Measurements from ENCODE around the gene ZDHHC18.
A peak's percentile ranks its signal among the peaks of the same experiment; 100 is the strongest.
"Not testable (repeated sequence)": the region's sequence is repeated elsewhere in the genome, so short reads cannot be mapped to it uniquely, and the experiment has no call there.

Gene ZDHHC18

GRCh38 chr1:26858891-26859640 lies 32.6 kb downstream of the ZDHHC18 start:
- no peak for DNase-seq (ENCODE audit: low read depth in 3 of 3)

GRCh38 chr1:26861286-26861701 lies 34.8 kb downstream of the ZDHHC18 start:
- no peak for DNase-seq (ENCODE audit: low read depth in 3 of 3)

- DNase-seq (ENCODE audit: low read depth in 3 of 3), result no peak
Observed at GRCh38 chr1:26861889-26862378, 35.4 kb downstream of the ZDHHC18 start.

GRCh38 chr1:26862781-26863684 lies 36.5 kb downstream of the ZDHHC18 start, which contains the start of gene SFN:
Gene SFN, plus strand, starts transcription at chr1:26863149. Its CDS starts 64 bp downstream, at chr1:26863213.
- DNase-seq (ENCODE audit: low read depth in 3 of 3), result peak in 2 of 3 experiments; percentile 20 to 63

- no peak for DNase-seq (ENCODE audit: low read depth in 3 of 3)
Observed at GRCh38 chr1:26863685-26864077, 37.2 kb downstream of the ZDHHC18 start.

- peak; percentile 85 to 96 (median 87) for DNase-seq (ENCODE audit: low read depth in 3 of 3)
Observed at GRCh38 chr1:26864610-26865480, 38.4 kb downstream of the ZDHHC18 start.

GRCh38 chr1:26873097-26873496 lies 46.6 kb downstream of the ZDHHC18 start:
- not testable (repeated sequence) for DNase-seq (ENCODE audit: low read depth in 3 of 3)

GRCh38 chr1:26874896-26875295 lies 48.4 kb downstream of the ZDHHC18 start:
- DNase-seq (ENCODE audit: low read depth in 3 of 3), result no peak

GRCh38 chr1:26877326-26877725 lies 50.8 kb downstream of the ZDHHC18 start:
- no peak for DNase-seq (ENCODE audit: low read depth in 3 of 3)

GRCh38 chr1:26879793-26880192 lies 53.3 kb downstream of the ZDHHC18 start:
- no peak for DNase-seq (ENCODE audit: low read depth in 3 of 3)

- DNase-seq (ENCODE audit: low read depth in 3 of 3), result not testable (repeated sequence)
Observed at GRCh38 chr1:26881611-26882010, 55.1 kb downstream of the ZDHHC18 start.

- no peak for DNase-seq (ENCODE audit: low read depth in 3 of 3)
Observed at GRCh38 chr1:26882696-26883463, 56.4 kb downstream of the ZDHHC18 start.

- no peak for DNase-seq (ENCODE audit: low read depth in 3 of 3)
Observed at GRCh38 chr1:26887125-26887524, 60.6 kb downstream of the ZDHHC18 start.

- no peak for DNase-seq (ENCODE audit: low read depth in 3 of 3)
Observed at GRCh38 chr1:26888231-26888630, 61.7 kb downstream of the ZDHHC18 start.

- peak; percentile 59 to 78 (median 60) for DNase-seq (ENCODE audit: low read depth in 3 of 3)
Observed at GRCh38 chr1:26889551-26890466, 63.3 kb downstream of the ZDHHC18 start, which contains the start of gene GPN2. Gene GPN2, minus strand, starts transcription at chr1:26890283. Its CDS starts 187 bp downstream, at chr1:26890096.

- DNase-seq (ENCODE audit: low read depth in 3 of 3), result no peak
Observed at GRCh38 chr1:26890467-26890796, 63.9 kb downstream of the ZDHHC18 start.

GRCh38 chr1:26894263-26894662 lies 67.8 kb downstream of the ZDHHC18 start:
- DNase-seq (ENCODE audit: low read depth in 3 of 3), result no peak

GRCh38 chr1:26897351-26897750 lies 70.9 kb downstream of the ZDHHC18 start:
- DNase-seq (ENCODE audit: low read depth in 3 of 3), result no peak

- peak; percentile 72 to 88 (median 87) for DNase-seq (ENCODE audit: low read depth in 3 of 3)
Observed at GRCh38 chr1:26900001-26900814, 73.7 kb downstream of the ZDHHC18 start, which contains the start of gene GPATCH3. Gene GPATCH3, minus strand, starts transcription at chr1:26900467. Its CDS starts 25 bp downstream, at chr1:26900442.
